ENCODE measurements around the gene PPIF.
"Not testable (repeated sequence)": the region's sequence is repeated elsewhere in the genome, so short reads cannot be mapped to it uniquely, and the experiment has no call there.

Gene PPIF

GRCh38 chr10:79332610-79333315 lies 14.5 kb upstream of the PPIF start:
- not testable (repeated sequence) for H3K4me3 ChIP-seq (ENCODE audit: low read depth, low read length); H3K27me3 ChIP-seq (ENCODE audit: insufficient read depth, low read length); H3K36me3 ChIP-seq (ENCODE audit: insufficient read depth, low read length); H3K79me2 ChIP-seq (ENCODE audit: control insufficient read depth, insufficient read depth, low read length, unreplicated experiment); H2AFZ ChIP-seq (ENCODE audit: low read length, unreplicated experiment)
- Histone ChIP-seq H3K4me1 (ENCODE audit: control insufficient read depth, insufficient read depth, low read length, unreplicated experiment) (peaks cover 22% of the 10 kb centered on the region), H3K27ac (ENCODE audit: low read depth, low read length) (peak overlapping the region; percentile 81)

GRCh38 chr10:79333513-79333912 lies 13.8 kb upstream of the PPIF start:
- H3K36me3 ChIP-seq (ENCODE audit: insufficient read depth, low read length): no peaks in the 10 kb centered on the region
- H3K4me1 ChIP-seq (ENCODE audit: control insufficient read depth, insufficient read depth, low read length, unreplicated experiment): peaks cover 22% of the 10 kb centered on the region
- no peaks in the 10 kb centered on the region for H3K79me2 ChIP-seq (ENCODE audit: control insufficient read depth, insufficient read depth, low read length, unreplicated experiment)
- no peak overlapping the region for H2AFZ ChIP-seq (ENCODE audit: low read length, unreplicated experiment)
- H3K4me3 ChIP-seq (ENCODE audit: low read depth, low read length): no peak overlapping the region
- H3K27me3 ChIP-seq (ENCODE audit: insufficient read depth, low read length): no peaks in the 10 kb centered on the region
- H3K27ac ChIP-seq (ENCODE audit: low read depth, low read length): peak overlapping the region; percentile 81

GRCh38 chr10:79334573-79334972 lies 12.7 kb upstream of the PPIF start:
- Histone ChIP-seq H2AFZ (ENCODE audit: low read length, unreplicated experiment) (no peak overlapping the region), H3K27me3 (ENCODE audit: insufficient read depth, low read length) (no peaks in the 10 kb centered on the region), H3K27ac (ENCODE audit: low read depth, low read length) (0 out of 2 replicates have a peak overlapping the region, but pooled peaks have one; percentile 81), H3K4me1 (ENCODE audit: control insufficient read depth, insufficient read depth, low read length, unreplicated experiment) (peaks cover 19% of the 10 kb centered on the region), H3K36me3 (ENCODE audit: insufficient read depth, low read length) (no peaks in the 10 kb centered on the region), H3K4me3 (ENCODE audit: low read depth, low read length) (no peak overlapping the region), H3K79me2 (ENCODE audit: control insufficient read depth, insufficient read depth, low read length, unreplicated experiment) (no peaks in the 10 kb centered on the region)

- Histone ChIP-seq H3K4me3 (ENCODE audit: low read depth, low read length) (no peak overlapping the region), H3K36me3 (ENCODE audit: insufficient read depth, low read length) (no peaks in the 10 kb centered on the region), H2AFZ (ENCODE audit: low read length, unreplicated experiment) (no peak overlapping the region), H3K79me2 (ENCODE audit: control insufficient read depth, insufficient read depth, low read length, unreplicated experiment) (no peaks in the 10 kb centered on the region), H3K4me1 (ENCODE audit: control insufficient read depth, insufficient read depth, low read length, unreplicated experiment) (peaks cover 19% of the 10 kb centered on the region), H3K27ac (ENCODE audit: low read depth, low read length) (no peak overlapping the region), H3K27me3 (ENCODE audit: insufficient read depth, low read length) (no peaks in the 10 kb centered on the region)
Observed at GRCh38 chr10:79335094-79335469, 12.2 kb upstream of the PPIF start.

GRCh38 chr10:79335470-79336235 lies 11.6 kb upstream of the PPIF start:
- H2AFZ ChIP-seq (ENCODE audit: low read length, unreplicated experiment): no peak overlapping the region
- H3K36me3 ChIP-seq (ENCODE audit: insufficient read depth, low read length): no peaks in the 10 kb centered on the region
- no peaks in the 10 kb centered on the region for H3K79me2 ChIP-seq (ENCODE audit: control insufficient read depth, insufficient read depth, low read length, unreplicated experiment)
- H3K4me1 ChIP-seq (ENCODE audit: control insufficient read depth, insufficient read depth, low read length, unreplicated experiment): peaks cover 19% of the 10 kb centered on the region
- no peaks in the 10 kb centered on the region for H3K27me3 ChIP-seq (ENCODE audit: insufficient read depth, low read length)
- H3K4me3 ChIP-seq (ENCODE audit: low read depth, low read length): no peak overlapping the region
- no peak overlapping the region for H3K27ac ChIP-seq (ENCODE audit: low read depth, low read length)

GRCh38 chr10:79336276-79336675 lies 11.0 kb upstream of the PPIF start:
- no peaks in the 10 kb centered on the region for H3K79me2 ChIP-seq (ENCODE audit: control insufficient read depth, insufficient read depth, low read length, unreplicated experiment)
- H2AFZ ChIP-seq (ENCODE audit: low read length, unreplicated experiment): no peak overlapping the region
- no peaks in the 10 kb centered on the region for H3K36me3 ChIP-seq (ENCODE audit: insufficient read depth, low read length)
- H3K27me3 ChIP-seq (ENCODE audit: insufficient read depth, low read length): no peaks in the 10 kb centered on the region
- no peak overlapping the region for H3K4me3 ChIP-seq (ENCODE audit: low read depth, low read length)
- H3K27ac ChIP-seq (ENCODE audit: low read depth, low read length): no peak overlapping the region
- H3K4me1 ChIP-seq (ENCODE audit: control insufficient read depth, insufficient read depth, low read length, unreplicated experiment): peaks cover 16% of the 10 kb centered on the region

GRCh38 chr10:79336739-79337138 lies 10.5 kb upstream of the PPIF start:
- Histone ChIP-seq H2AFZ (ENCODE audit: low read length, unreplicated experiment) (no peak overlapping the region), H3K4me1 (ENCODE audit: control insufficient read depth, insufficient read depth, low read length, unreplicated experiment) (peaks cover 11% of the 10 kb centered on the region), H3K4me3 (ENCODE audit: low read depth, low read length) (no peak overlapping the region), H3K27me3 (ENCODE audit: insufficient read depth, low read length) (no peaks in the 10 kb centered on the region), H3K27ac (ENCODE audit: low read depth, low read length) (no peak overlapping the region), H3K79me2 (ENCODE audit: control insufficient read depth, insufficient read depth, low read length, unreplicated experiment) (no peaks in the 10 kb centered on the region), H3K36me3 (ENCODE audit: insufficient read depth, low read length) (no peaks in the 10 kb centered on the region)

GRCh38 chr10:79337783-79338469 lies 9.3 kb upstream of the PPIF start:
- H3K36me3 ChIP-seq (ENCODE audit: insufficient read depth, low read length); H3K27ac ChIP-seq (ENCODE audit: low read depth, low read length); H2AFZ ChIP-seq (ENCODE audit: low read length, unreplicated experiment); H3K27me3 ChIP-seq (ENCODE audit: insufficient read depth, low read length); H3K4me1 ChIP-seq (ENCODE audit: control insufficient read depth, insufficient read depth, low read length, unreplicated experiment); H3K4me3 ChIP-seq (ENCODE audit: low read depth, low read length); H3K79me2 ChIP-seq (ENCODE audit: control insufficient read depth, insufficient read depth, low read length, unreplicated experiment): not testable (repeated sequence)

- Histone ChIP-seq H3K27ac (ENCODE audit: low read depth, low read length) (no peak overlapping the region), H3K36me3 (ENCODE audit: insufficient read depth, low read length) (no peaks in the 10 kb centered on the region), H2AFZ (ENCODE audit: low read length, unreplicated experiment) (no peak overlapping the region), H3K27me3 (ENCODE audit: insufficient read depth, low read length) (no peaks in the 10 kb centered on the region), H3K79me2 (ENCODE audit: control insufficient read depth, insufficient read depth, low read length, unreplicated experiment) (no peaks in the 10 kb centered on the region), H3K4me1 (ENCODE audit: control insufficient read depth, insufficient read depth, low read length, unreplicated experiment) (no peaks in the 10 kb centered on the region), H3K4me3 (ENCODE audit: low read depth, low read length) (no peak overlapping the region)
Observed at GRCh38 chr10:79339266-79339665, 8.0 kb upstream of the PPIF start.

GRCh38 chr10:79340646-79341244 lies 6.5 kb upstream of the PPIF start:
- no peaks in the 10 kb centered on the region for H3K27me3 ChIP-seq (ENCODE audit: insufficient read depth, low read length)
- H3K36me3 ChIP-seq (ENCODE audit: insufficient read depth, low read length): no peaks in the 10 kb centered on the region
- no peak overlapping the region for H3K4me3 ChIP-seq (ENCODE audit: low read depth, low read length)
- H3K27ac ChIP-seq (ENCODE audit: low read depth, low read length): no peak overlapping the region
- H3K79me2 ChIP-seq (ENCODE audit: control insufficient read depth, insufficient read depth, low read length, unreplicated experiment): no peaks in the 10 kb centered on the region
- H3K4me1 ChIP-seq (ENCODE audit: control insufficient read depth, insufficient read depth, low read length, unreplicated experiment): no peaks in the 10 kb centered on the region
- H2AFZ ChIP-seq (ENCODE audit: low read length, unreplicated experiment): no peak overlapping the region
